Rectal smooth muscle tissue (tissue), 1 donor: ENCODE results near the gene EPS8.

Experiments
- H3K27ac ChIP-seq: one replicate; pipeline ENCODE4 v1.7.0; 2013; ENCODE audit warnings: low read depth, low read length, inconsistent platforms
- H3K27me3 ChIP-seq: one replicate; pipeline ENCODE4 v1.7.0; 2013; ENCODE audit warnings: low read length; ENCODE audit not compliant: control insufficient read depth, insufficient read depth
- H3K36me3 ChIP-seq: one replicate; pipeline ENCODE4 v1.7.0; 2013; ENCODE audit warnings: low read length; ENCODE audit not compliant: control insufficient read depth, insufficient read depth
- H3K4me1 ChIP-seq: one replicate; pipeline ENCODE4 v1.7.0; 2013; ENCODE audit warnings: low read length; ENCODE audit not compliant: control insufficient read depth, insufficient read depth
- H3K4me3 ChIP-seq: one replicate; pipeline ENCODE4 v1.7.0; 2013; ENCODE audit warnings: low read length
- H3K9ac ChIP-seq: one replicate; pipeline ENCODE4 v1.7.0; 2013; ENCODE audit warnings: low read length

The EPS8 gene

GRCh38 chr12:15818418-15818817 is 29.2 kb upstream of the EPS8 start:
- Histone ChIP-seq H3K4me1 (no peaks in the 10 kb centered on the region), H3K4me3 (no peak overlapping the region), H3K27ac (no peak overlapping the region), H3K9ac (no peak overlapping the region), H3K36me3 (no peaks in the 10 kb centered on the region), H3K27me3 (no peaks in the 10 kb centered on the region)

- no peak overlapping the region for H3K27ac ChIP-seq
- H3K4me1 ChIP-seq: no peaks in the 10 kb centered on the region
- H3K27me3 ChIP-seq: no peaks in the 10 kb centered on the region
- H3K4me3 ChIP-seq: no peak overlapping the region
- no peaks in the 10 kb centered on the region for H3K36me3 ChIP-seq
- H3K9ac ChIP-seq: no peak overlapping the region
These were observed 26.5 kb upstream of the EPS8 start for GRCh38 chr12:15815730-15816129.

GRCh38 chr12:15811214-15812127 is 22.3 kb upstream of the EPS8 start:
- Histone ChIP-seq H3K4me3 (no peak overlapping the region), H3K27ac (no peak overlapping the region)

GRCh38 chr12:15808652-15809051 is 19.5 kb upstream of the EPS8 start:
- Histone ChIP-seq H3K27me3 (no peaks in the 10 kb centered on the region), H3K27ac (no peak overlapping the region), H3K4me1 (no peaks in the 10 kb centered on the region), H3K36me3 (no peaks in the 10 kb centered on the region), H3K9ac (no peak overlapping the region), H3K4me3 (no peak overlapping the region)

More at GRCh38 chr12:15811214-15812127, 22.3 kb upstream of the EPS8 start:
- H3K36me3 ChIP-seq: no peaks in the 10 kb centered on the region
- H3K4me1 ChIP-seq: no peaks in the 10 kb centered on the region
- H3K27me3 ChIP-seq: no peaks in the 10 kb centered on the region
- no peak overlapping the region for H3K9ac ChIP-seq

- H3K27me3 ChIP-seq: no peaks in the 10 kb centered on the region
These were observed 19.1 kb upstream of the EPS8 start for GRCh38 chr12:15808250-15808649.

GRCh38 chr12:15806826-15807225 is 17.6 kb upstream of the EPS8 start:
- no peaks in the 10 kb centered on the region for H3K36me3 ChIP-seq
- no peaks in the 10 kb centered on the region for H3K27me3 ChIP-seq
- H3K4me1 ChIP-seq: no peaks in the 10 kb centered on the region
- H3K27ac ChIP-seq: no peak overlapping the region
- H3K9ac ChIP-seq: no peak overlapping the region
- H3K4me3 ChIP-seq: no peak overlapping the region

More at GRCh38 chr12:15808250-15808649, 19.1 kb upstream of the EPS8 start:
- Histone ChIP-seq H3K4me3 (no peak overlapping the region), H3K4me1 (no peaks in the 10 kb centered on the region), H3K36me3 (no peaks in the 10 kb centered on the region), H3K27ac (no peak overlapping the region), H3K9ac (no peak overlapping the region)

- Histone ChIP-seq H3K27ac (no peak overlapping the region), H3K36me3 (no peaks in the 10 kb centered on the region), H3K27me3 (no peaks in the 10 kb centered on the region), H3K4me3 (no peak overlapping the region), H3K9ac (no peak overlapping the region), H3K4me1 (no peaks in the 10 kb centered on the region)
These were observed 12.9 kb upstream of the EPS8 start for GRCh38 chr12:15801770-15802744.

GRCh38 chr12:15800278-15800677 is 11.1 kb upstream of the EPS8 start:
- Histone ChIP-seq H3K4me3 (no peak overlapping the region), H3K27me3 (no peaks in the 10 kb centered on the region), H3K4me1 (no peaks in the 10 kb centered on the region), H3K27ac (no peak overlapping the region), H3K9ac (no peak overlapping the region), H3K36me3 (no peaks in the 10 kb centered on the region)

- Histone ChIP-seq H3K4me3 (no peak overlapping the region), H3K27ac (no peak overlapping the region), H3K9ac (no peak overlapping the region), H3K27me3 (no peaks in the 10 kb centered on the region), H3K4me1 (no peaks in the 10 kb centered on the region), H3K36me3 (no peaks in the 10 kb centered on the region)
These were observed 8.6 kb upstream of the EPS8 start for GRCh38 chr12:15797818-15798217.

GRCh38 chr12:15796493-15797141 is 7.4 kb upstream of the EPS8 start:
- H3K4me1 ChIP-seq: no peaks in the 10 kb centered on the region
- H3K4me3 ChIP-seq: no peak overlapping the region
- H3K9ac ChIP-seq: no peak overlapping the region
- H3K27ac ChIP-seq: no peak overlapping the region
- H3K27me3 ChIP-seq: no peaks in the 10 kb centered on the region
- no peaks in the 10 kb centered on the region for H3K36me3 ChIP-seq

GRCh38 chr12:15794836-15795235 is 5.6 kb upstream of the EPS8 start:
- Histone ChIP-seq H3K27me3 (no peaks in the 10 kb centered on the region), H3K4me1 (no peaks in the 10 kb centered on the region), H3K36me3 (no peaks in the 10 kb centered on the region), H3K27ac (no peak overlapping the region), H3K4me3 (no peak overlapping the region), H3K9ac (no peak overlapping the region)

GRCh38 chr12:15794196-15794595 is 5.0 kb upstream of the EPS8 start:
- no peak overlapping the region for H3K4me3 ChIP-seq
- H3K27me3 ChIP-seq: no peaks in the 10 kb centered on the region
- H3K9ac ChIP-seq: no peak overlapping the region
- H3K4me1 ChIP-seq: no peaks in the 10 kb centered on the region
- no peaks in the 10 kb centered on the region for H3K36me3 ChIP-seq
- H3K27ac ChIP-seq: no peak overlapping the region
